ENCODE results near the gene IRF2.

DNA sequence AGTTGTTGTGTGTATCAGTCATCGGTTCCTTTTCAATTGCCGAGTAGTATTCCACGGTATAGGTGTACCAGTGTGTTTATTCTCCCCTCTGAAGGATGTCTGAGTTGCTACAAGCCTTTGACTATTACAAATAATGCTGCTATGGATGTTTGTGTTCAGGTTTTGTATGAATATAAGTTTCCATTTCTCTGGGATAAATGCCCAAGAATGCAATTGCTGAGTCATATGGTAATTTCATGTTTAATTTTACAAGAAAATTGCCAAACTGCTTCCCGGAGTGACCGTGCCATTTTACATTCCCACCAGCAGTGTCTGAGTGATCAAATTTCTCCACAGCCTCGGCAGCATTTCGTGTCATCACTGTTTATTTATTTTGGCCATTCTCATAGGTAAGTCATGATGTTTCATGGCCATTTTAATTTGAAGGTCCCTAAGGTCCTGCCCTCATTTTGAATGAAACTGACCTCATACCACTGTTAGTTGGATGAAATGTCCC is 73.9 kb downstream of the IRF2 start:
- TF ChIP-seq CTCF (IDR thresholded peaks at IDR 0.05) (no peak), EZH2 (IDR thresholded peaks at IDR 0.05; ENCODE audit: borderline replicate concordance, insufficient read depth, low read depth, low read length, poor library complexity, severe bottlenecking) (no peak)
